GM12865 (cell line): ENCODE results near the gene SPATC1L.

ENCODE experiments used
- DNase-seq: peaks from one replicate; pipeline ENCODE4 v3.0.0; 2010; ENCODE audit warnings: low read depth
- H3K4me3 ChIP-seq: 2 replicates; pipeline ENCODE4 v1.5.1; 2011; ENCODE audit warnings: mild to moderate bottlenecking, low read depth, low read length, control low read depth
- TF ChIP-seq, protein P1 (sequence below): IDR thresholded peaks from 2 replicates; pipeline ENCODE4 v1.5.1; 2011; ENCODE audit warnings: low read length, control low read depth, low read depth, inconsistent platforms; ENCODE audit not compliant: insufficient read depth; ENCODE audit errors: missing control alignments

SPATC1L gene

DNA sequence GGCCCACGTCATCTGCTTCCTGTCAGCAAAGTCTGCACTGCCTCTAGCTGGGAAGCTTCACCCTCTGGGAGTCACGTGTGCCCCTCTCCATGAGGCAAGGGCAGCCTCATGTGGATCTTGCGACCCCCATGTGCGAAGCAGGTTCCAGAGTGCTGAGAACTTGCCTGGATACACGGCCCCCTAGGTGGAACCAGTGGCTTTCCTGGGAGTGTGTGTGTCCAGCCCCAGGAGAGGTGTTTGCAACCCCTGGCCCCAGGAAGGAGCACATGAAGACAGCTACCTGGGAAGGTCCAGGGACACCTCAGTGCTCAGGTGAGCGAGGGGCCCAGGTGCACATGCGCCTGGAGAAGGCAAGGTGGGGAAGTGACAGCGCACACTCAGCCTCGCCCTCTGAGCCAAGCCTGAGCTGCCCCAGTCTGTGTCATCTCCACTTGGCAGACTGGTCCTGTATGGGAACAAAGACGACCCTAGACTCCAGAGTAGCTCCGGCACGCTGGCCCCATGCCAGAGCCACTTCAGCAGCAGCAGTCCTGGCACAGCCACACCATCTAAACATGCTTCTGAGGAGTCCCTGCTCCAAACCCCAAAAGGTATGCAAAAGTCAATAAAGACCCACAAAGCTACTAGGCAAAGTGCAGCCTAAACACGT lies 35.5 kb upstream of the SPATC1L start:
- TF ChIP-seq, protein P1, sequence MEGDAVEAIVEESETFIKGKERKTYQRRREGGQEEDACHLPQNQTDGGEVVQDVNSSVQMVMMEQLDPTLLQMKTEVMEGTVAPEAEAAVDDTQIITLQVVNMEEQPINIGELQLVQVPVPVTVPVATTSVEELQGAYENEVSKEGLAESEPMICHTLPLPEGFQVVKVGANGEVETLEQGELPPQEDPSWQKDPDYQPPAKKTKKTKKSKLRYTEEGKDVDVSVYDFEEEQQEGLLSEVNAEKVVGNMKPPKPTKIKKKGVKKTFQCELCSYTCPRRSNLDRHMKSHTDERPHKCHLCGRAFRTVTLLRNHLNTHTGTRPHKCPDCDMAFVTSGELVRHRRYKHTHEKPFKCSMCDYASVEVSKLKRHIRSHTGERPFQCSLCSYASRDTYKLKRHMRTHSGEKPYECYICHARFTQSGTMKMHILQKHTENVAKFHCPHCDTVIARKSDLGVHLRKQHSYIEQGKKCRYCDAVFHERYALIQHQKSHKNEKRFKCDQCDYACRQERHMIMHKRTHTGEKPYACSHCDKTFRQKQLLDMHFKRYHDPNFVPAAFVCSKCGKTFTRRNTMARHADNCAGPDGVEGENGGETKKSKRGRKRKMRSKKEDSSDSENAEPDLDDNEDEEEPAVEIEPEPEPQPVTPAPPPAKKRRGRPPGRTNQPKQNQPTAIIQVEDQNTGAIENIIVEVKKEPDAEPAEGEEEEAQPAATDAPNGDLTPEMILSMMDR: no peak
- no peak for DNase-seq

DNA sequence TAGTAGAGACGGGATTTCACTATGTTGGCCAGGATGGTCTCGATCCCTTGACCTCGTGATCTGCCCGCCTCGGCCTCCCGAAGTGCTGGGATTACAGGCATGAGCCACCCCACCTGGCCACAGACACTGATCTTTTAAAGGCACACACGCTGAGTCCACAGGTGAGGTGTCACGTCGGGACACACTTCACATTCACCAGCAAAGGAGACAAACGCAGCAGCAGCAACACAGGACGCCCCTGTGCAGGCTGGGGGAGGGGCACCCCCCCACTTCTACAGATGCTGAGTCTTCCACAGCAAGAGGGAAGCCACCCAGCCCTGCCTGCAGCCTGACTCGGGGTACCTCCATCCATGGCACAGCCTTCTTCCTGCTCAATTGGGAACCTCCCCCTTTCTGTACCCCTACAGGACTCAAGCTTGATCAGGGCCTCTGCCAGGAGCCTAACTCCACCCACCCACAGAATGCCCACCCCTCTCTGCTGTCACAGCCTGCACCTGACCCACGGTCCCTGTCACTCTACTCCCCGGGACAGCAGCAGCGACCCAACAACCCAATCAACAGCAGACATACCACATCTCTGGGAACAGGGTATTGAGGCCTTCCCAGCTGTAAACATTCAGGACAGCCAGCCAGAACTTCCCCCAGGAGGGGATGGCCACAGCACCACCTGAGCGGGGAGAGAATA lies 34.8 kb upstream of the SPATC1L start:
- H3K4me3 ChIP-seq: no peak overlapping the region
- TF ChIP-seq, protein P1: no peak
- no peak for DNase-seq

More for the DNA sequence above, 35.5 kb upstream of the SPATC1L start:
- H3K4me3 ChIP-seq: no peak overlapping the region

DNA sequence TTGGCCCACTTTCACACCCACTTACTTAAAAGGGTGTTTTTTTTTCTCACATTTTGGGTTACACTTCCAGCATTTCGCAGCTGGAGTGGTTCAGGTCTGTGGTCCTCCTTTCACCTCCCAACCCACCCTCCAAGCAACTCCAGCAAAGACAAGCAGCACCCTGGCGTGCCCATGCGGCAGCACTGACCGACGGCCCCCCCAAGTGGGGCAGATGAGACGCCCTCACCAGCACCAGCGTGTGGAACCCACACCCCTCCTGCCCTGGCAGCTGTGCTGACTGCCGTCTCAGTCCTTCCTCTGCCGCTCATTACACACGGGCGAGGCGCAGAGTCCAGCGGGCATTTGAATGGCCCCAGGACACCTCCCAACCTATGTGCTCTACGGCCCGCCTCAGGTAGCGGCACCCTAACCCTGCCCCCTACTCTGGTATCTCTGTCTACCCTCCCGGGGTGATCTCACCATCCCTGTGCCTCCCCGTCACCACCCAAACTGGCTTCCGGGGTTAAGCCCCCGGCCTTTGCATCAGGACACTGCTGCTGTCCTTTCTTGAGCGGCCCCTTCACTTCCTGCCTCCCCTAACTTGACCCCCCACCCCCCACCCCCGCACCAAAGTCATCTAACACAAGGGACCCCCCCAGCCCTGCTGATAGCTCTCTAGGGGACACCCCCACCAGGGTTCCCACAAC lies 33.4 kb upstream of the SPATC1L start:
- no peak overlapping the region for H3K4me3 ChIP-seq
- TF ChIP-seq, protein P1: no peak
- no peak for DNase-seq

DNA sequence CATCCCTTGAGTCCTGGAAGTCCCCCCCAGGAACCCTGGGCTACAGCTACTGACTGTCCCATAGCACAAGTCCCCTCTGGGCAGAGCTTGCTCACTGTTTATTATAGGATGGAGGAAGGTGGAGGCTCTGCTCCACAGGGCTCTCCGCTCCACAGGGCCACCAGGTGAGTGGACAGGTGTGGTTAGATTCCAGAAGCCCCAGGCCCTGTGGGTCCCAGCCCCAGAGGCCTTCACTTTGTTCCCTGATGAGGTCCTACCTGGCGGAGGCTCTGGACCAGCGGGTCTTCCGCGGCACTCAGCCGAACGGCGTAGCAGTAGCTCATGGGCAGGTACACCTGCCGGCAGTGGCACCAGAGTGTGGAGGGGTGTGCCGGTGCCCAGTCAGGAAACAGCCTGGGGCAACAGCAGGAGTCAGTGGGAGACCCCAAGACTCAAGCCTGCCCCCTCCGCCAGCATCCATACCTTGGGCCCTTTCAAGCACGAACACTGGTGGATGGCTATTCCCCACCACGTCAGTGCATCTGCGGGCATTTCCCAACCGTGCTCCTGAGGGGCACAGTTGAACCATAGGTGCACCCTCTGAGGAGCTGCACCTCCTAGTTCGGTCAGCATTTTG lies 32.0 kb upstream of the SPATC1L start:
- TF ChIP-seq, protein P1: no peak
- no peak overlapping the region for H3K4me3 ChIP-seq
- DNase-seq: no peak

DNA sequence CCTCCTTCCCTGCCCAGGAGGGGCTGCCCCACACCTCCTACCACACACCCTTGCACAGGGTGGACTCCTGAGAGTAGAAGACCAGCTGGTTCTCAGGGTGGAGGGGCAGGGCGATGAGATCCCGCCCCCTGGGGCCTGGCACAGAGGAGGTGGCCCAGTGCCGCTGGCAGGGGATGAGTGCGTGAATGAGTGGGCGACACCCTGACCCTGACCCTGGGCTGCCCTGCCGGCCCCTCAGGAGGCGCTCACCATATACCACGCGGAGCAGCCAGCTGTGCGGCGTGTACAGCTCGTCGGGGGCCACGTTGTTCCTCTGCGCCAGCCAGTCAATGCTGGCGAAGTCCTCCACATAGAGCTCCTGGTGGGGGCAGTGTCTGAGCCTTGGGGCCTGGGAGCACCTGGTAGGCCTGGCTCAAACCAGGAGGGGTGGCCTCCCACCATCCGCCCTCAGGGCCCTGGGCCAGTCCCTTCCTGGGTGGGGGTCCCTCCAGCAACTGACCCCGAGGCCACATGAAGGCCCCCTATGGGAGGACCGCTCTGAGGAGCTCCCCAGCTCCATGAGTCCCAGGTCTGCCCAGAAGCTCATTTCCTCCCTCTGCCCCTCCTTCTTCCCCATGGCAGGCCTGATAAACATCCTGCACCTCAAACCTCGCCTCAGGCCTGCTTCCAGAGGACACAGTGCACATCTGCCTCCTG lies 31.3 kb upstream of the SPATC1L start:
- TF ChIP-seq, protein P1: no peak
- no peak for DNase-seq
- H3K4me3 ChIP-seq: no peak overlapping the region

DNA sequence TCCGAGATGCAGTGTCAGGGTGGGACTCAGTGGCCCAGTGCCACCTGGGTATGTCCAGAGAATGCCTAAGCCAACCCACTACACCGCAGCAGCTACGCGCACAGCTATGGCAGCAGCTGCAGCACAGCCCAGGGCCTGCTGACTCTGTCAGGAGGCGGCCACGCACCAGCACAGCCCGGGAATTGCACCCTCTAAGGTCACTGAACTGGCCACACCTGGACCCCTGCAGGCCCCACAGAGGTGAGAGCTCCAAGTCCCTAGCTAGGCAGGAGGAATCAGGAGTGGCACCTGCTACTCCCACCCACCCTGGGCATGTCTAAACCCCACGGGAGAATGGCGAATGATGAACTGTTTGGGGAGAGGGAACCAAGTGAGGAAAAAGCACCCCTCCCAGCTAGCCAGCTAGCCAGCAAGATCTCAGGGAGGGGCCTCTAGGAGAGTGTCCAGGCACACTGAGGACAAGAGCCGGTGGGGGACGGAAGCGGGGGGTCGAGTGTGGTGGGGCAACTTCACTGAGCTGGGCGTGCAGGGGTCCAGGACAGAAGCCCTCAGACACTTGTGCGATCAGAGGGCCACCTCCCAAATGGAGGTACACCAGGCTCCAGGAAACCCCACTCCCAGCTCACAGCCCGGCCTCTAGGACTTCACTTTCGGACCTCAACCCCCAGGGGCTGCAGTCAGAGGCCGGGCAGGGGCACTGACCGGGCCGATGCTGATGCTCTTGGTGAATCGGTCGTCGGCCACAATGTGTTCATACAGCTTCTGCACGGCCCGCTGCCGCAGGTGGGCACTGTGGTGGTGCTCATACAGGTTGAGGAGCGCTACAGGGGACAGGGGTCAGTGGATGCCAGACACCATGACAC lies 30.4 kb upstream of the SPATC1L start:
- no peak for DNase-seq
- TF ChIP-seq, protein P1: no peak
- H3K4me3 ChIP-seq: no peak overlapping the region
